H1 (cell line): ENCODE results near the gene STYXL1.

ENCODE experiments used
- RXRA ChIP-seq: IDR thresholded peaks from 2 replicates; pipeline ENCODE4 v1.6.1; 2011; ENCODE audit warnings: low read depth, mild to moderate bottlenecking, low read length, moderate library complexity; ENCODE audit not compliant: insufficient read depth
- TF ChIP-seq, protein P1 (sequence below), 3 experiments: IDR thresholded peaks; 1 replicate in 2 of 3; 2 replicates in 1 of 3; pipeline versions ENCODE4 v1.5.1 to v1.6.1; 2011; ENCODE audit warnings: low read length in 3 of 3, mild to moderate bottlenecking in 3 of 3, inconsistent platforms in 2 of 3, low read depth in 1 of 3, moderate library complexity in 1 of 3; ENCODE audit not compliant: insufficient read depth in 1 of 3; ENCODE audit errors: control extremely low read depth in 1 of 3

- no peak for TF ChIP-seq RXRA
- TF ChIP-seq, protein P1, sequence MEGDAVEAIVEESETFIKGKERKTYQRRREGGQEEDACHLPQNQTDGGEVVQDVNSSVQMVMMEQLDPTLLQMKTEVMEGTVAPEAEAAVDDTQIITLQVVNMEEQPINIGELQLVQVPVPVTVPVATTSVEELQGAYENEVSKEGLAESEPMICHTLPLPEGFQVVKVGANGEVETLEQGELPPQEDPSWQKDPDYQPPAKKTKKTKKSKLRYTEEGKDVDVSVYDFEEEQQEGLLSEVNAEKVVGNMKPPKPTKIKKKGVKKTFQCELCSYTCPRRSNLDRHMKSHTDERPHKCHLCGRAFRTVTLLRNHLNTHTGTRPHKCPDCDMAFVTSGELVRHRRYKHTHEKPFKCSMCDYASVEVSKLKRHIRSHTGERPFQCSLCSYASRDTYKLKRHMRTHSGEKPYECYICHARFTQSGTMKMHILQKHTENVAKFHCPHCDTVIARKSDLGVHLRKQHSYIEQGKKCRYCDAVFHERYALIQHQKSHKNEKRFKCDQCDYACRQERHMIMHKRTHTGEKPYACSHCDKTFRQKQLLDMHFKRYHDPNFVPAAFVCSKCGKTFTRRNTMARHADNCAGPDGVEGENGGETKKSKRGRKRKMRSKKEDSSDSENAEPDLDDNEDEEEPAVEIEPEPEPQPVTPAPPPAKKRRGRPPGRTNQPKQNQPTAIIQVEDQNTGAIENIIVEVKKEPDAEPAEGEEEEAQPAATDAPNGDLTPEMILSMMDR (IDR thresholded peaks at IDR 0.05; ENCODE audit: control extremely low read depth in 1 of 3, insufficient read depth in 1 of 3, low read depth in 1 of 3, low read length in 3 of 3) = no peak
These were observed 66.1 kb downstream of the STYXL1 start for GRCh38 chr7:75981453-75982305.
